ENCODE measurements around the gene GALNT2. TPM values are rescaled to one million over a fixed set of nuclear protein-coding genes. Genes with fewer than 3 reads are reported as not detected.

GALNT2 gene
- total RNA-seq, 2 donors from 2014 or later, result 29.9 to 39.5 TPM

DNA sequence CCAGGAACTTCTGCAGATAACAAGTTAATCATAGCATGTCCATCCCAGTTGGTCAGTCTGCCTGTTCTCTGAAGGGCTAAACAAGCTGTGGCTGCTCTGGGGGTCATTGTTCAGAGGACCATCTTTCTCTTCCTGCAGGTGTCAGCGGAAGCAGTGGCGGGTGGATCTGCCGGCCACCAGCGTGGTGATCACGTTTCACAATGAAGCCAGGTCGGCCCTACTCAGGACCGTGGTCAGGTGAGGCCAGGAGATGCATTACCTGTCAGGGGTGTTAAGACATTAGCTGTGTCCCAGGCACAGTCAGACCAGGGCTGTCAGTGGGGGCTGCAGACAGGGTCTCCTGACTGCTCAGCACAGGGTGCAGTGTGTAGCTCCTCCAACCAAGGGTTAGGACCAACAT, 168.8 kb downstream of the GALNT2 start:
- Histone ChIP-seq H3K4me3 (no peak overlapping the region), H3K9me3 (no peaks in the 10 kb centered on the region), H3K27ac (no peak overlapping the region), H3K4me1 (peaks cover 0 to 10% of the 10 kb centered on the region in 2 donors), H3K27me3 (no peaks in the 10 kb centered on the region), H3K36me3 (no peaks in the 10 kb centered on the region)
- DNase-seq (ENCODE audit: low spot score), result peak; percentile 53
- TF ChIP-seq, protein P1, sequence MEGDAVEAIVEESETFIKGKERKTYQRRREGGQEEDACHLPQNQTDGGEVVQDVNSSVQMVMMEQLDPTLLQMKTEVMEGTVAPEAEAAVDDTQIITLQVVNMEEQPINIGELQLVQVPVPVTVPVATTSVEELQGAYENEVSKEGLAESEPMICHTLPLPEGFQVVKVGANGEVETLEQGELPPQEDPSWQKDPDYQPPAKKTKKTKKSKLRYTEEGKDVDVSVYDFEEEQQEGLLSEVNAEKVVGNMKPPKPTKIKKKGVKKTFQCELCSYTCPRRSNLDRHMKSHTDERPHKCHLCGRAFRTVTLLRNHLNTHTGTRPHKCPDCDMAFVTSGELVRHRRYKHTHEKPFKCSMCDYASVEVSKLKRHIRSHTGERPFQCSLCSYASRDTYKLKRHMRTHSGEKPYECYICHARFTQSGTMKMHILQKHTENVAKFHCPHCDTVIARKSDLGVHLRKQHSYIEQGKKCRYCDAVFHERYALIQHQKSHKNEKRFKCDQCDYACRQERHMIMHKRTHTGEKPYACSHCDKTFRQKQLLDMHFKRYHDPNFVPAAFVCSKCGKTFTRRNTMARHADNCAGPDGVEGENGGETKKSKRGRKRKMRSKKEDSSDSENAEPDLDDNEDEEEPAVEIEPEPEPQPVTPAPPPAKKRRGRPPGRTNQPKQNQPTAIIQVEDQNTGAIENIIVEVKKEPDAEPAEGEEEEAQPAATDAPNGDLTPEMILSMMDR (IDR thresholded peaks at IDR 0.05), result no peak

DNA sequence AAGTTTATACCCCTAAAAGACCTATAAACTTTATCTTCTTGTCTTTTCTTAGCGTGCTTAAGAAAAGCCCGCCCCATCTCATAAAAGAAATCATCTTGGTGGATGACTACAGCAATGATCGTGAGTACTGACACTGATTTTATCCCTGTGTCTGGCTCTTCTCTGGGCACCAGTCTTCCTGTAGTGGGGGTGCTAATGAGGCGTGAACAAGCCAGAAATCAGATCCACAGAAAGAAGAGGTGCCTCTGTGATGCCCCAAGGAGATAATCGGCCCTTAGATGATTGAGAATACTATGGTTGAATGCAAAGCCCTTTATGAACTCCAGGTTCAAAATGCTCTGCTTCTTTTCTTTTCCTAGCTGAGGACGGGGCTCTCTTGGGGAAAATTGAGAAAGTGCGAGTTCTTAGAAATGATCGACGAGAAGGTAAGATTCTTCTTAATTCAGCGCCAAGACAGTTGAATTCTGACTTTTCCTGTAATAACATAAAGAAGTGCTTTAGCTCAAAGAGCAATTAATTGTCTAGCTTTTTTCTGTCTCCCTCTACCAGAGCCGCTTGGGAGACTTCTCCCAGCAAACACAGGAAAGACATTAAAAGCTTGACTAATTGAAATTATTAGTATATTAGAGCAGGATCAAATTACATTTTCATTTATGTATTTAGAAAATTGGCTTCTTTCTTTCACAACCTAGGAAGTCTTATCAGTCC, 169.4 kb downstream of the GALNT2 start:
- H3K4me3 ChIP-seq, result no peak overlapping the region
- TF ChIP-seq, protein P1 (IDR thresholded peaks at IDR 0.05), result no peak
- H3K4me1 ChIP-seq, result peaks cover 0 to 4% of the 10 kb centered on the region in 2 donors
- H3K36me3 ChIP-seq, result no peaks in the 10 kb centered on the region
- no peak for DNase-seq (ENCODE audit: low spot score)
- no peaks in the 10 kb centered on the region for H3K27me3 ChIP-seq
- H3K27ac ChIP-seq, result no peak overlapping the region
- H3K9me3 ChIP-seq, result no peaks in the 10 kb centered on the region

- TF ChIP-seq, protein P1 (IDR thresholded peaks at IDR 0.05), result no peak
- H3K27ac ChIP-seq, result no peak overlapping the region
- peaks cover 0 to 3% of the 10 kb centered on the region in 2 donors for H3K4me1 ChIP-seq
Observed at GRCh38 chr1:230237009-230237370, 170.0 kb downstream of the GALNT2 start.

DNA sequence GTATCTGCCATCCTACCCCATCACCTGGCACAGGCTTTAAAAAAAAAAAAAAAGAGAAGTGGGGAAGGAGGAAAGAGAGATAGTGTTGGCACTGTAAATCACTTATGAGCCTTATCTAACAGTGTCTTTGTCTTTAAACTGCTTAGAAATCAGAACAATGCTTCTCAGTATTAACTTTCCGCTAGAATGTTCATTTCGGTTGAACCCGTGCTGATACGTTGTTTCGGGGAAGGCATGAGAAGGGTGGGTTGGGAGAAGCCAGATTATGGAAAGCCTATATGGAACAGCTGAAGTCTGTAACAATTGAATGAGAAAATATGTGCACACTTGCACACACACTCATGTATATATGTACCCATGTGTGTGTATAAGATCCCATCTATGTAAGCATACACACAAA, 170.8 kb downstream of the GALNT2 start:
- no peaks in the 10 kb centered on the region for H3K27me3 ChIP-seq
- no peaks in the 10 kb centered on the region for H3K9me3 ChIP-seq
- H3K4me1 ChIP-seq, result peaks cover 0 to 3% of the 10 kb centered on the region in 2 donors
- no peak overlapping the region for H3K27ac ChIP-seq
- TF ChIP-seq, protein P1 (IDR thresholded peaks at IDR 0.05), result no peak
- no peak overlapping the region for H3K4me3 ChIP-seq
- H3K36me3 ChIP-seq, result no peaks in the 10 kb centered on the region
- no peak for DNase-seq (ENCODE audit: low spot score)

More at GRCh38 chr1:230237009-230237370, 170.0 kb downstream of the GALNT2 start:
- Histone ChIP-seq H3K27me3 (no peaks in the 10 kb centered on the region), H3K9me3 (no peaks in the 10 kb centered on the region), H3K36me3 (no peaks in the 10 kb centered on the region), H3K4me3 (no peak overlapping the region)
- DNase-seq (ENCODE audit: low spot score), result peak; percentile 38

DNA sequence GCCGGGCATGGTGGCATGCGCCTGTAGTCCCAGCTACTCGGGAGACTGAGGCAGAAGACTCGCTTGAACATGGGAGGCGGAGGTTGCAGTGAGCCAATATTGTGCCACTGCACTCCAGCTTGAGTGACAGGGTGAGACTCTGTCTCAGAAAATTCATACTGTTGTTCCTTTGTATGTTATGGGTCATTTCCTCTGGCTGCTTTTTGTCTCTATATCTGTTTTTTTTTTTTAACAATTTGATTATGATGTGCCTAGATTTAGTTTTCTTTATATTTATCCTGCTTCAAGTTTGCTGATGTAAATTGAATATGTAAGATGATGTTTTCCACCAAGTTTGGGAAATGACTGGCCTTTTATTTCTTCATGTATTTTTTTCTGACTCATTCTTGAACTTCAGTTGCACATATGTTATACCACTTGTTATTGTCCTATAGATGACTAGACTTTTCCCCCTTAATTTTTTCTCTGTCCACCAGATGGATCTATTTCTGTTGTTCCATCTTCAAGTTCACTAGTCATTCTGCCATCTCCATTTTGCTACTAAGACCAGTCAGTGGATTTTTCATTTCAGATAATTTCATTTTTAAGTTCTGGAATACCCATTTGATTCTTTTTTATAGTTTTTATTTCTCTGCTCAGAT, 173.5 kb downstream of the GALNT2 start:
- peaks cover 2% of the 10 kb centered on the region for H3K36me3 ChIP-seq
- peak; percentile 9 for DNase-seq (ENCODE audit: low spot score)
- TF ChIP-seq, protein P1 (IDR thresholded peaks at IDR 0.05), result no peak

More for the DNA sequence above, 173.5 kb downstream of the GALNT2 start:
- Histone ChIP-seq H3K27me3 (no peaks in the 10 kb centered on the region), H3K9me3 (no peaks in the 10 kb centered on the region), H3K4me3 (no peak overlapping the region), H3K27ac (no peak overlapping the region), H3K4me1 (peaks cover 0 to 3% of the 10 kb centered on the region in 2 donors)
